Measurements from ENCODE around the gene AGTRAP.

The AGTRAP gene

GRCh38 chr1:11729498-11730428 is 6.2 kb upstream of the AGTRAP start:
- Histone ChIP-seq H3K4me3 (ENCODE audit: low read length in 2 of 2) (peak overlapping the region in 1 of 2 donors; percentile 33), H3K4ac (ENCODE audit: low read length) (peak overlapping the region; percentile 30), H3K9ac (ENCODE audit: low read depth, low read length, poor library complexity) (peak overlapping the region; percentile 14), H3K4me1 (ENCODE audit: control insufficient read depth in 2 of 2, insufficient read depth in 1 of 2, low read depth in 1 of 2, low read length in 2 of 2) (peaks cover 18 to 21% of the 10 kb centered on the region in 2 donors), H3K36me3 (replicated peaks in 1 of 2; ENCODE audit: control insufficient read depth in 2 of 2, insufficient read depth in 2 of 2, low read length in 2 of 2) (peaks cover 0 to under 1% of the 10 kb centered on the region in 2 donors), H3K14ac (ENCODE audit: low read length) (no peak overlapping the region), H3K27me3 (ENCODE audit: control insufficient read depth in 3 of 3, insufficient read depth in 3 of 3, low read depth in 1 of 3, low read length in 3 of 3) (no peaks in the 10 kb centered on the region), H4K91ac (ENCODE audit: low read depth, low read length, poor library complexity) (no peak overlapping the region), H3K79me1 (ENCODE audit: low read depth, low read length) (no peaks in the 10 kb centered on the region), H3K9me3 (replicated peaks in 1 of 2; ENCODE audit: control insufficient read depth in 2 of 2, insufficient read depth in 1 of 2, low read depth in 1 of 2, low read length in 2 of 2) (no peaks in the 10 kb centered on the region), H3K27ac (replicated peaks; ENCODE audit: low read length) (no peak overlapping the region), H2BK120ac (ENCODE audit: low read depth, low read length) (no peak overlapping the region), H2BK12ac (ENCODE audit: low read length) (peak overlapping the region; percentile 28), H3K4me2 (ENCODE audit: insufficient read depth, low read length, poor library complexity, severe bottlenecking) (no peak overlapping the region), H2AFZ (ENCODE audit: low read length) (no peak overlapping the region), H2BK5ac (ENCODE audit: low read length) (peak overlapping the region; percentile 16), H4K8ac (ENCODE audit: low read depth, low read length) (no peak overlapping the region), H3K18ac (ENCODE audit: low read length) (no peak overlapping the region), H2AK5ac (ENCODE audit: low read depth, low read length) (peak overlapping the region; percentile 30), H3K23ac (ENCODE audit: low read depth, low read length, poor library complexity) (no peak overlapping the region), H2BK15ac (ENCODE audit: low read length) (peak overlapping the region; percentile 28)
- no peak for DNase-seq (ENCODE audit: low spot score)
- no CpG with 5 or more reads among the region's 26 CpGs for WGBS, 2 donors (ENCODE audit: extremely low coverage in 2 of 2, insufficient read length in 2 of 2, insufficient replicate concordance in 1 of 2)

- Histone ChIP-seq H2BK120ac (ENCODE audit: low read depth, low read length) (no peak overlapping the region), H3K27me3 (ENCODE audit: control insufficient read depth in 3 of 3, insufficient read depth in 3 of 3, low read depth in 1 of 3, low read length in 3 of 3) (no peaks in the 10 kb centered on the region), H3K23ac (ENCODE audit: low read depth, low read length, poor library complexity) (no peak overlapping the region), H3K4me2 (ENCODE audit: insufficient read depth, low read length, poor library complexity, severe bottlenecking) (no peak overlapping the region), H3K14ac (ENCODE audit: low read length) (no peak overlapping the region), H3K4ac (ENCODE audit: low read length) (no peak overlapping the region), H2AFZ (ENCODE audit: low read length) (no peak overlapping the region), H3K9me3 (replicated peaks in 1 of 2; ENCODE audit: control insufficient read depth in 2 of 2, insufficient read depth in 1 of 2, low read depth in 1 of 2, low read length in 2 of 2) (no peaks in the 10 kb centered on the region), H3K27ac (replicated peaks; ENCODE audit: low read length) (no peak overlapping the region), H4K91ac (ENCODE audit: low read depth, low read length, poor library complexity) (no peak overlapping the region), H3K79me1 (ENCODE audit: low read depth, low read length) (no peaks in the 10 kb centered on the region), H3K36me3 (replicated peaks in 1 of 2; ENCODE audit: control insufficient read depth in 2 of 2, insufficient read depth in 2 of 2, low read length in 2 of 2) (no peaks in the 10 kb centered on the region), H3K4me3 (ENCODE audit: low read length in 2 of 2) (peak overlapping the region in 1 of 2 donors; percentile 33), H2AK5ac (ENCODE audit: low read depth, low read length) (no peak overlapping the region), H2BK15ac (ENCODE audit: low read length) (no peak overlapping the region), H3K18ac (ENCODE audit: low read length) (peak overlapping the region; percentile 39), H4K8ac (ENCODE audit: low read depth, low read length) (no peak overlapping the region), H2BK5ac (ENCODE audit: low read length) (no peak overlapping the region), H2BK12ac (ENCODE audit: low read length) (no peak overlapping the region), H3K4me1 (ENCODE audit: control insufficient read depth in 2 of 2, insufficient read depth in 1 of 2, low read depth in 1 of 2, low read length in 2 of 2) (peaks cover 18 to 25% of the 10 kb centered on the region in 2 donors), H3K9ac (ENCODE audit: low read depth, low read length, poor library complexity) (no peak overlapping the region)
- DNase-seq (ENCODE audit: low spot score) = no peak
- no CpG with 5 or more reads among the region's 5 CpGs for WGBS, 2 donors (ENCODE audit: extremely low coverage in 2 of 2, insufficient read length in 2 of 2, insufficient replicate concordance in 1 of 2)
Measured at GRCh38 chr1:11730429-11730891, 5.5 kb upstream of the AGTRAP start.

GRCh38 chr1:11731691-11732283 is 4.1 kb upstream of the AGTRAP start:
- H2AFZ ChIP-seq (ENCODE audit: low read length) = peak overlapping the region; percentile 63
- no peak overlapping the region for H3K27ac ChIP-seq (replicated peaks; ENCODE audit: low read length)
- H3K23ac ChIP-seq (ENCODE audit: low read depth, low read length, poor library complexity) = no peak overlapping the region
- H2BK5ac ChIP-seq (ENCODE audit: low read length) = no peak overlapping the region
- DNase-seq (ENCODE audit: low spot score) = no peak
- peaks cover 18 to 29% of the 10 kb centered on the region in 2 donors for H3K4me1 ChIP-seq (ENCODE audit: control insufficient read depth in 2 of 2, insufficient read depth in 1 of 2, low read depth in 1 of 2, low read length in 2 of 2)
- no peak overlapping the region for H4K8ac ChIP-seq (ENCODE audit: low read depth, low read length)
- H3K14ac ChIP-seq (ENCODE audit: low read length) = no peak overlapping the region
- H3K36me3 ChIP-seq (replicated peaks in 1 of 2; ENCODE audit: control insufficient read depth in 2 of 2, insufficient read depth in 2 of 2, low read length in 2 of 2) = no peaks in the 10 kb centered on the region
- H2AK5ac ChIP-seq (ENCODE audit: low read depth, low read length) = no peak overlapping the region
- no peak overlapping the region for H2BK12ac ChIP-seq (ENCODE audit: low read length)
- no peak overlapping the region for H2BK120ac ChIP-seq (ENCODE audit: low read depth, low read length)
- no peak overlapping the region for H3K4ac ChIP-seq (ENCODE audit: low read length)
- WGBS, 2 donors (ENCODE audit: extremely low coverage in 2 of 2, insufficient read length in 2 of 2, insufficient replicate concordance in 1 of 2) = no CpG with 5 or more reads among the region's 17 CpGs
- no peak overlapping the region for H2BK15ac ChIP-seq (ENCODE audit: low read length)
- H3K4me2 ChIP-seq (ENCODE audit: insufficient read depth, low read length, poor library complexity, severe bottlenecking) = no peak overlapping the region
- no peak overlapping the region for H4K91ac ChIP-seq (ENCODE audit: low read depth, low read length, poor library complexity)
- H3K79me1 ChIP-seq (ENCODE audit: low read depth, low read length) = no peaks in the 10 kb centered on the region
- peak overlapping the region; percentile 2 for H3K9ac ChIP-seq (ENCODE audit: low read depth, low read length, poor library complexity)
- no peaks in the 10 kb centered on the region for H3K27me3 ChIP-seq (ENCODE audit: control insufficient read depth in 3 of 3, insufficient read depth in 3 of 3, low read depth in 1 of 3, low read length in 3 of 3)
- no peaks in the 10 kb centered on the region for H3K9me3 ChIP-seq (replicated peaks in 1 of 2; ENCODE audit: control insufficient read depth in 2 of 2, insufficient read depth in 1 of 2, low read depth in 1 of 2, low read length in 2 of 2)
- H3K4me3 ChIP-seq (ENCODE audit: low read length in 2 of 2) = peak overlapping the region in 1 of 2 donors; percentile 21
- H3K18ac ChIP-seq (ENCODE audit: low read length) = peak overlapping the region; percentile 86

GRCh38 chr1:11733306-11733705 is 2.6 kb upstream of the AGTRAP start:
- Histone ChIP-seq H4K91ac (ENCODE audit: low read depth, low read length, poor library complexity) (no peak overlapping the region), H3K79me1 (ENCODE audit: low read depth, low read length) (no peaks in the 10 kb centered on the region), H3K4ac (ENCODE audit: low read length) (no peak overlapping the region), H3K23ac (ENCODE audit: low read depth, low read length, poor library complexity) (no peak overlapping the region), H3K9me3 (replicated peaks in 1 of 2; ENCODE audit: control insufficient read depth in 2 of 2, insufficient read depth in 1 of 2, low read depth in 1 of 2, low read length in 2 of 2) (no peaks in the 10 kb centered on the region), H3K4me1 (ENCODE audit: control insufficient read depth in 2 of 2, insufficient read depth in 1 of 2, low read depth in 1 of 2, low read length in 2 of 2) (peaks cover 25 to 34% of the 10 kb centered on the region in 2 donors), H4K8ac (ENCODE audit: low read depth, low read length) (no peak overlapping the region), H2BK15ac (ENCODE audit: low read length) (no peak overlapping the region), H3K4me3 (ENCODE audit: low read length in 2 of 2) (no peak overlapping the region), H2AK5ac (ENCODE audit: low read depth, low read length) (no peak overlapping the region), H3K9ac (ENCODE audit: low read depth, low read length, poor library complexity) (no peak overlapping the region), H3K14ac (ENCODE audit: low read length) (no peak overlapping the region), H3K4me2 (ENCODE audit: insufficient read depth, low read length, poor library complexity, severe bottlenecking) (no peak overlapping the region), H3K18ac (ENCODE audit: low read length) (no peak overlapping the region), H2BK120ac (ENCODE audit: low read depth, low read length) (no peak overlapping the region), H3K36me3 (replicated peaks in 1 of 2; ENCODE audit: control insufficient read depth in 2 of 2, insufficient read depth in 2 of 2, low read length in 2 of 2) (no peaks in the 10 kb centered on the region), H2BK12ac (ENCODE audit: low read length) (no peak overlapping the region), H3K27me3 (ENCODE audit: control insufficient read depth in 3 of 3, insufficient read depth in 3 of 3, low read depth in 1 of 3, low read length in 3 of 3) (no peaks in the 10 kb centered on the region), H2AFZ (ENCODE audit: low read length) (no peak overlapping the region), H2BK5ac (ENCODE audit: low read length) (no peak overlapping the region), H3K27ac (replicated peaks; ENCODE audit: low read length) (no peak overlapping the region)
- DNase-seq (ENCODE audit: low spot score) = no peak
- WGBS, 2 donors (ENCODE audit: extremely low coverage in 2 of 2, insufficient read length in 2 of 2, insufficient replicate concordance in 1 of 2) = no CpG with 5 or more reads among the region's 3 CpGs

All from neuronal stem cell (in vitro differentiated cells).